Cerebellar nuclear complex (tissue), 1 donor: Measurements from ENCODE around the gene CYP2B6.
"Not testable (repeated sequence)": the region's sequence is repeated elsewhere in the genome, so short reads cannot be mapped to it uniquely, and the experiment has no call there.

Experiments used
- DNase-seq, 2 experiments: peaks; one replicate each; lab custom pipeline; 2025; lab: John Stamatoyannopoulos, UW

Gene CYP2B6

GRCh38 chr19:41031916-41032315, 40.8 kb downstream of the CYP2B6 start:
- DNase-seq, result no peak

- not testable (repeated sequence) for DNase-seq
Measured at GRCh38 chr19:41033324-41033723, 42.2 kb downstream of the CYP2B6 start.

- DNase-seq, result no peak
Measured at GRCh38 chr19:41039806-41040205, 48.7 kb downstream of the CYP2B6 start.

GRCh38 chr19:41045095-41045494, 54.0 kb downstream of the CYP2B6 start:
- not testable (repeated sequence) for DNase-seq

- DNase-seq, result no peak
Measured at GRCh38 chr19:41050426-41050825, 59.3 kb downstream of the CYP2B6 start.

- not testable (repeated sequence) for DNase-seq
Measured at GRCh38 chr19:41052162-41052561, 61.1 kb downstream of the CYP2B6 start.

- DNase-seq, result not testable (repeated sequence)
Measured at GRCh38 chr19:41053331-41053730, 62.2 kb downstream of the CYP2B6 start.

GRCh38 chr19:41064974-41065569, 74.0 kb downstream of the CYP2B6 start:
- DNase-seq, result no peak
